K562 (cell line): ENCODE data around the gene NR1D1. TPM values are rescaled to one million over a fixed set of nuclear protein-coding genes. Genes with fewer than 3 reads are reported as not detected.

Source experiments
- BRD9 ChIP-seq: fragments of 450-650 bp; IDR thresholded peaks from 2 replicates; pipeline ENCODE4 v1.6.1; 2018; ENCODE audit warnings: low read depth; ENCODE audit not compliant: partially characterized antibody
- POLR2H ChIP-seq: IDR thresholded peaks from 2 replicates; pipeline ENCODE4 v1.6.1; 2016; ENCODE audit warnings: missing genetic modification characterization, low read depth, mild to moderate bottlenecking, control low read depth, missing compliant biosample characterization, moderate library complexity
- RBFOX2 ChIP-seq: fragments of 200-400 bp; formaldehyde crosslinking; IDR thresholded peaks from 2 replicates; pipeline ENCODE4 v1.6.1; 2017; ENCODE audit warnings: low read depth, mild to moderate bottlenecking, low read length, moderate library complexity
- SMAD1 ChIP-seq: fragments of 150-350 bp; IDR thresholded peaks from 2 replicates; pipeline ENCODE4 v1.6.1; 2014; ENCODE audit warnings: low read length, low read depth; ENCODE audit not compliant: partially characterized antibody
- TCF15 ChIP-seq: fragments of 250-450 bp; sonication (Bioruptor Pico); IDR thresholded peaks from 2 replicates; pipeline ENCODE4 v1.8.0; 2022; ENCODE audit warnings: moderate library complexity, mild to moderate bottlenecking, inconsistent platforms
- XRCC5 ChIP-seq: fragments of 200-400 bp; formaldehyde crosslinking; IDR thresholded peaks from 2 replicates; pipeline ENCODE4 v1.6.1; 2017; ENCODE audit warnings: low read depth, mild to moderate bottlenecking, low read length
- ZBED1 ChIP-seq: IDR thresholded peaks from 2 replicates; pipeline ENCODE4 v1.6.1; 2014
- ZNF655 ChIP-seq: fragments of 250-450 bp; sonication (Bioruptor Pico); IDR thresholded peaks from 2 replicates; pipeline ENCODE4 v1.5.0; 2021
- polyA plus RNA-seq, 8 experiments: library from polyadenylated mRNA; depleted of rRNA in 4 of 8; stranded (reverse) in 5 of 8; unstranded in 3 of 8; fragments of >200 nt; fragmentation: Nextera tagmentation in 2 of 8; fragmentation: Illumina TruSeq in 1 of 8; extraction: Ambion mirVana in 2 of 8; extraction: Trizol in 1 of 8; gene quantifications; 2 replicates each; pipeline versions ENCODE4 v1.2.1 to v1.2.3, GENCODE V29; 2011 to 2014; ENCODE audit warnings: inconsistent platforms in 1 of 8, missing spikeins in 1 of 8
- total RNA-seq, 7 experiments: library from RNA; depleted of rRNA in 6 of 7; stranded (reverse); fragments of >200 nt in 6 of 7; fragmentation: Illumina TruSeq in 2 of 7; extraction: Trizol in 2 of 7; gene quantifications; 2 replicates each; pipeline versions ENCODE4 v1.2.1 to v1.2.3, GENCODE V29; 2011 to 2021; ENCODE audit warnings: low replicate concordance in 1 of 7
- TF ChIP-seq, protein P1 (sequence below): fragments of 250-450 bp; sonication (Bioruptor Pico); IDR thresholded peaks from 2 replicates; pipeline ENCODE4 v1.4.0; 2020; ENCODE audit warnings: mild to moderate bottlenecking, moderate library complexity
- TF ChIP-seq, protein P2 (sequence below), 3 experiments: IDR thresholded peaks in 2 of 3; conservative IDR thresholded peaks in 1 of 3; 2 replicates each; pipeline ENCODE4 v1.5.1; 2011 to 2012; ENCODE audit warnings: low read length in 3 of 3, mild to moderate bottlenecking in 3 of 3, control low read depth in 2 of 3, improper control_type of control experiment in 1 of 3, inconsistent platforms in 1 of 3, low read depth in 1 of 3, mixed read lengths in 1 of 3, moderate library complexity in 1 of 3; ENCODE audit not compliant: insufficient read depth in 2 of 3
- TF ChIP-seq, protein P3 (sequence below), 2 experiments: fragments of 450-650 bp; IDR thresholded peaks; 2 replicates each; pipeline ENCODE4 v1.6.1; 2018; ENCODE audit warnings: mild to moderate bottlenecking in 2 of 2, low read depth in 1 of 2; ENCODE audit not compliant: partially characterized antibody in 2 of 2

Gene NR1D1
- total and polyA plus RNA-seq, 9 of the 15 experiments (the other 6 are each of a cell fraction or from before 2014, with no cell fraction given) = 0.25 to 7.7 (median 0.65) TPM

GRCh38 chr17:40113110-40113906 is 12.9 kb upstream of the NR1D1 start (continued):
- TF ChIP-seq TCF15 = peak; percentile 66; the same call in 1 of the 2 replicates
- no peak for TF ChIP-seq ZNF655 (CRISPR knock-in tag)
- no peak for TF ChIP-seq SMAD1
- TF ChIP-seq, protein P1, sequence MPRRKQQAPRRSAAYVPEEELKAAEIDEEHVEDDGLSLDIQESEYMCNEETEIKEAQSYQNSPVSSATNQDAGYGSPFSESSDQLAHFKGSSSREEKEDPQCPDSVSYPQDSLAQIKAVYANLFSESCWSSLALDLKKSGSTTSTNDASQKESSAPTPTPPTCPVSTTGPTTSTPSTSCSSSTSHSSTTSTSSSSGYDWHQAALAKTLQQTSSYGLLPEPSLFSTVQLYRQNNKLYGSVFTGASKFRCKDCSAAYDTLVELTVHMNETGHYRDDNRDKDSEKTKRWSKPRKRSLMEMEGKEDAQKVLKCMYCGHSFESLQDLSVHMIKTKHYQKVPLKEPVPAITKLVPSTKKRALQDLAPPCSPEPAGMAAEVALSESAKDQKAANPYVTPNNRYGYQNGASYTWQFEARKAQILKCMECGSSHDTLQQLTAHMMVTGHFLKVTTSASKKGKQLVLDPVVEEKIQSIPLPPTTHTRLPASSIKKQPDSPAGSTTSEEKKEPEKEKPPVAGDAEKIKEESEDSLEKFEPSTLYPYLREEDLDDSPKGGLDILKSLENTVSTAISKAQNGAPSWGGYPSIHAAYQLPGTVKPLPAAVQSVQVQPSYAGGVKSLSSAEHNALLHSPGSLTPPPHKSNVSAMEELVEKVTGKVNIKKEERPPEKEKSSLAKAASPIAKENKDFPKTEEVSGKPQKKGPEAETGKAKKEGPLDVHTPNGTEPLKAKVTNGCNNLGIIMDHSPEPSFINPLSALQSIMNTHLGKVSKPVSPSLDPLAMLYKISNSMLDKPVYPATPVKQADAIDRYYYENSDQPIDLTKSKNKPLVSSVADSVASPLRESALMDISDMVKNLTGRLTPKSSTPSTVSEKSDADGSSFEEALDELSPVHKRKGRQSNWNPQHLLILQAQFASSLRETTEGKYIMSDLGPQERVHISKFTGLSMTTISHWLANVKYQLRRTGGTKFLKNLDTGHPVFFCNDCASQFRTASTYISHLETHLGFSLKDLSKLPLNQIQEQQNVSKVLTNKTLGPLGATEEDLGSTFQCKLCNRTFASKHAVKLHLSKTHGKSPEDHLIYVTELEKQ (CRISPR knock-in tag) = no peak
- no peak for TF ChIP-seq ZBED1
- TF ChIP-seq XRCC5 = 0 out of 2 replicates have a peak, but pooled peaks have one; percentile 87
- TF ChIP-seq, protein P2, sequence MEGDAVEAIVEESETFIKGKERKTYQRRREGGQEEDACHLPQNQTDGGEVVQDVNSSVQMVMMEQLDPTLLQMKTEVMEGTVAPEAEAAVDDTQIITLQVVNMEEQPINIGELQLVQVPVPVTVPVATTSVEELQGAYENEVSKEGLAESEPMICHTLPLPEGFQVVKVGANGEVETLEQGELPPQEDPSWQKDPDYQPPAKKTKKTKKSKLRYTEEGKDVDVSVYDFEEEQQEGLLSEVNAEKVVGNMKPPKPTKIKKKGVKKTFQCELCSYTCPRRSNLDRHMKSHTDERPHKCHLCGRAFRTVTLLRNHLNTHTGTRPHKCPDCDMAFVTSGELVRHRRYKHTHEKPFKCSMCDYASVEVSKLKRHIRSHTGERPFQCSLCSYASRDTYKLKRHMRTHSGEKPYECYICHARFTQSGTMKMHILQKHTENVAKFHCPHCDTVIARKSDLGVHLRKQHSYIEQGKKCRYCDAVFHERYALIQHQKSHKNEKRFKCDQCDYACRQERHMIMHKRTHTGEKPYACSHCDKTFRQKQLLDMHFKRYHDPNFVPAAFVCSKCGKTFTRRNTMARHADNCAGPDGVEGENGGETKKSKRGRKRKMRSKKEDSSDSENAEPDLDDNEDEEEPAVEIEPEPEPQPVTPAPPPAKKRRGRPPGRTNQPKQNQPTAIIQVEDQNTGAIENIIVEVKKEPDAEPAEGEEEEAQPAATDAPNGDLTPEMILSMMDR (IDR thresholded peaks at IDR 0.05 in 2 of 3, conservative IDR thresholded peaks at IDR 0.05 in 1 of 3; ENCODE audit: insufficient read depth in 2 of 3, low read depth in 1 of 3, low read length in 3 of 3) = peak; percentile 86 to 94 (median 93)
- peak; percentile 75 for TF ChIP-seq RBFOX2
- peak; percentile 35 for TF ChIP-seq BRD9
- peak; percentile 62 for TF ChIP-seq POLR2H (tag)
- TF ChIP-seq, protein P3, sequence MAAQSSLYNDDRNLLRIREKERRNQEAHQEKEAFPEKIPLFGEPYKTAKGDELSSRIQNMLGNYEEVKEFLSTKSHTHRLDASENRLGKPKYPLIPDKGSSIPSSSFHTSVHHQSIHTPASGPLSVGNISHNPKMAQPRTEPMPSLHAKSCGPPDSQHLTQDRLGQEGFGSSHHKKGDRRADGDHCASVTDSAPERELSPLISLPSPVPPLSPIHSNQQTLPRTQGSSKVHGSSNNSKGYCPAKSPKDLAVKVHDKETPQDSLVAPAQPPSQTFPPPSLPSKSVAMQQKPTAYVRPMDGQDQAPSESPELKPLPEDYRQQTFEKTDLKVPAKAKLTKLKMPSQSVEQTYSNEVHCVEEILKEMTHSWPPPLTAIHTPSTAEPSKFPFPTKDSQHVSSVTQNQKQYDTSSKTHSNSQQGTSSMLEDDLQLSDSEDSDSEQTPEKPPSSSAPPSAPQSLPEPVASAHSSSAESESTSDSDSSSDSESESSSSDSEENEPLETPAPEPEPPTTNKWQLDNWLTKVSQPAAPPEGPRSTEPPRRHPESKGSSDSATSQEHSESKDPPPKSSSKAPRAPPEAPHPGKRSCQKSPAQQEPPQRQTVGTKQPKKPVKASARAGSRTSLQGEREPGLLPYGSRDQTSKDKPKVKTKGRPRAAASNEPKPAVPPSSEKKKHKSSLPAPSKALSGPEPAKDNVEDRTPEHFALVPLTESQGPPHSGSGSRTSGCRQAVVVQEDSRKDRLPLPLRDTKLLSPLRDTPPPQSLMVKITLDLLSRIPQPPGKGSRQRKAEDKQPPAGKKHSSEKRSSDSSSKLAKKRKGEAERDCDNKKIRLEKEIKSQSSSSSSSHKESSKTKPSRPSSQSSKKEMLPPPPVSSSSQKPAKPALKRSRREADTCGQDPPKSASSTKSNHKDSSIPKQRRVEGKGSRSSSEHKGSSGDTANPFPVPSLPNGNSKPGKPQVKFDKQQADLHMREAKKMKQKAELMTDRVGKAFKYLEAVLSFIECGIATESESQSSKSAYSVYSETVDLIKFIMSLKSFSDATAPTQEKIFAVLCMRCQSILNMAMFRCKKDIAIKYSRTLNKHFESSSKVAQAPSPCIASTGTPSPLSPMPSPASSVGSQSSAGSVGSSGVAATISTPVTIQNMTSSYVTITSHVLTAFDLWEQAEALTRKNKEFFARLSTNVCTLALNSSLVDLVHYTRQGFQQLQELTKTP (IDR thresholded peaks at IDR 0.05; ENCODE audit: low read depth in 1 of 2, partially characterized antibody in 2 of 2) = peak; percentile 43 to 78
